ENCODE measurements around the gene TMEM248.
"Not testable (repeated sequence)": the region's sequence is repeated elsewhere in the genome, so short reads cannot be mapped to it uniquely, and the experiment has no call there.

Gene TMEM248

GRCh38 chr7:66910789-66911188 lies 10.2 kb upstream of the TMEM248 start:
- DNase-seq (ENCODE audit: low read depth, low spot score) = no peak
- no peak overlapping the region for H3K4me3 ChIP-seq (ENCODE audit: low read depth, low read length)
- CTCF ChIA-PET = no interaction called here
- TF ChIP-seq, protein P1, sequence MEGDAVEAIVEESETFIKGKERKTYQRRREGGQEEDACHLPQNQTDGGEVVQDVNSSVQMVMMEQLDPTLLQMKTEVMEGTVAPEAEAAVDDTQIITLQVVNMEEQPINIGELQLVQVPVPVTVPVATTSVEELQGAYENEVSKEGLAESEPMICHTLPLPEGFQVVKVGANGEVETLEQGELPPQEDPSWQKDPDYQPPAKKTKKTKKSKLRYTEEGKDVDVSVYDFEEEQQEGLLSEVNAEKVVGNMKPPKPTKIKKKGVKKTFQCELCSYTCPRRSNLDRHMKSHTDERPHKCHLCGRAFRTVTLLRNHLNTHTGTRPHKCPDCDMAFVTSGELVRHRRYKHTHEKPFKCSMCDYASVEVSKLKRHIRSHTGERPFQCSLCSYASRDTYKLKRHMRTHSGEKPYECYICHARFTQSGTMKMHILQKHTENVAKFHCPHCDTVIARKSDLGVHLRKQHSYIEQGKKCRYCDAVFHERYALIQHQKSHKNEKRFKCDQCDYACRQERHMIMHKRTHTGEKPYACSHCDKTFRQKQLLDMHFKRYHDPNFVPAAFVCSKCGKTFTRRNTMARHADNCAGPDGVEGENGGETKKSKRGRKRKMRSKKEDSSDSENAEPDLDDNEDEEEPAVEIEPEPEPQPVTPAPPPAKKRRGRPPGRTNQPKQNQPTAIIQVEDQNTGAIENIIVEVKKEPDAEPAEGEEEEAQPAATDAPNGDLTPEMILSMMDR (IDR thresholded peaks at IDR 0.05; ENCODE audit: insufficient read depth, low read length, missing control alignments) = no peak
- POLR2A ChIA-PET = interaction anchor here (0.9 kb wide), 1 partner anchor 66 kb away, joined by 3 read pairs; no protein-coding TSS in a partner anchor

- DNase-seq (ENCODE audit: low read depth, low spot score); CTCF ChIA-PET; H3K4me3 ChIP-seq (ENCODE audit: low read depth, low read length): not testable (repeated sequence)
- POLR2A ChIA-PET = interaction anchor here (0.9 kb wide), 1 partner anchor 67 kb away, joined by 3 read pairs; no protein-coding TSS in a partner anchor
These were observed 9.8 kb upstream of the TMEM248 start for GRCh38 chr7:66911191-66911590.

DNA sequence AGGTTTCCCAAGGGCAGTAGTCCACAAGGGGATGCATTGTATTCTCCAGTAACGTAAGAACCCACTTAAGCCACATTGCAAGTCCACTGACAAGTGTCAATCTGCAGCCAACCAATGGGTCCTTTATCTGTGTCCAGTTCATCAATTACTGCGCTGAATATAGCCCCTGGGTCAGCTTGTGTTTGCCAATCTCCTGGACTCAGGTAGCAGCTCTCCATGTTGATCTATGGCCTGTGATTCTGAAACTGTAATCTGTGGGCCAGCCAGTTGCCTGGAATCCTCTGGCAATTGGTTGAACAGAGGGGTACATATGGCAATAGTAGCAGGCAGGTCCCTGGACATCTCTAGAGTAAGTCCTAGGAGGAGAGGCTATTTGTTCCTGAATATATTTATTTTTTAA lies 8.8 kb upstream of the TMEM248 start:
- CTCF ChIA-PET = no interaction called here
- POLR2A ChIA-PET = no interaction called here
- TF ChIP-seq, protein P1 (IDR thresholded peaks at IDR 0.05; ENCODE audit: insufficient read depth, low read length, missing control alignments) = no peak
- DNase-seq (ENCODE audit: low read depth, low spot score) = no peak
- no peak overlapping the region for H3K4me3 ChIP-seq (ENCODE audit: low read depth, low read length)

GRCh38 chr7:66913118-66914037 lies 7.6 kb upstream of the TMEM248 start:
- TF ChIP-seq, protein P1 (IDR thresholded peaks at IDR 0.05; ENCODE audit: insufficient read depth, low read length, missing control alignments) = no peak
- ChIA-PET POLR2A (no interaction called here), CTCF (interaction anchor here (0.8 kb wide), 1 partner anchor 10 kb away, joined by 3 read pairs; no protein-coding TSS in a partner anchor)
- no peak for DNase-seq (ENCODE audit: low read depth, low spot score)
- no peak overlapping the region for H3K4me3 ChIP-seq (ENCODE audit: low read depth, low read length)

- not testable (repeated sequence) for H3K4me3 ChIP-seq (ENCODE audit: low read depth, low read length)
These were observed 3.1 kb upstream of the TMEM248 start for GRCh38 chr7:66917904-66918303.

GRCh38 chr7:66919304-66919703 lies 1.7 kb upstream of the TMEM248 start:
- no peak overlapping the region for H3K4me3 ChIP-seq (ENCODE audit: low read depth, low read length)
- ChIA-PET CTCF (no interaction called here), POLR2A (no interaction called here)
- TF ChIP-seq, protein P1 (IDR thresholded peaks at IDR 0.05; ENCODE audit: insufficient read depth, low read length, missing control alignments) = no peak
- DNase-seq (ENCODE audit: low read depth, low spot score) = no peak

More at GRCh38 chr7:66917904-66918303, 3.1 kb upstream of the TMEM248 start:
- CTCF ChIA-PET; DNase-seq (ENCODE audit: low read depth, low spot score): not testable (repeated sequence)
- POLR2A ChIA-PET = interaction anchor here (0.9 kb wide), 1 partner anchor 171 kb away, joined by 3 read pairs; no protein-coding TSS in a partner anchor

DNA sequence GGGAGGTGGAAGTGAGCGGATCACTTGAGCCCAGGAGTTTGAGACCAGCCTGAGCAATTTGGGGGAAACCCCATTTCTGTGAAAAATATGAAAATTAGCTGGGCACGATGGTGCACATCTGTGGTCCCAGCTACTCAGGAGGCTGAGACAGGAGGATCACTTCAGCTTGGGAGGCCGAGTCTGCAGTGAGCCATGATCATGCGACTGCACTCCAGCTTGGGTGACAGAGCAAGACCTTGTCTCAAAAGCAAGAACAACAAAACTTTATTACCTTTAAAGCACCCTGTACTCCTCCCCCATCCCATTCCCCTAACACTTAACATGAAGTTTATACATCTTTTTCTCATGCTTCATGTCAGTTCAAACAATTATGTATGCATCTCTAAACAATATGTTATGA lies 1.3 kb upstream of the TMEM248 start:
- CTCF ChIA-PET = no interaction called here
- TF ChIP-seq, protein P1 (IDR thresholded peaks at IDR 0.05; ENCODE audit: insufficient read depth, low read length, missing control alignments) = no peak
- H3K4me3 ChIP-seq (ENCODE audit: low read depth, low read length) = no peak overlapping the region
- POLR2A ChIA-PET = no interaction called here
- no peak for DNase-seq (ENCODE audit: low read depth, low spot score)
